GM21723 (cell line): ENCODE measurements around the gene RASGEF1C.
"Not testable (repeated sequence)": the region's sequence is repeated elsewhere in the genome, so short reads cannot be mapped to it uniquely, and the experiment has no call there.

Experiments used
- ATAC-seq: cut with Tn5 transposase; IDR thresholded peaks from one replicate; pipeline ENCODE4 v1.9.1; 2021; ENCODE audit warnings: mild to moderate bottlenecking, moderate library complexity; ENCODE audit not compliant: unreplicated experiment

The RASGEF1C gene

GRCh38 chr5:180103487-180104167 is 105.4 kb downstream of the RASGEF1C start:
- no peak for ATAC-seq

DNA sequence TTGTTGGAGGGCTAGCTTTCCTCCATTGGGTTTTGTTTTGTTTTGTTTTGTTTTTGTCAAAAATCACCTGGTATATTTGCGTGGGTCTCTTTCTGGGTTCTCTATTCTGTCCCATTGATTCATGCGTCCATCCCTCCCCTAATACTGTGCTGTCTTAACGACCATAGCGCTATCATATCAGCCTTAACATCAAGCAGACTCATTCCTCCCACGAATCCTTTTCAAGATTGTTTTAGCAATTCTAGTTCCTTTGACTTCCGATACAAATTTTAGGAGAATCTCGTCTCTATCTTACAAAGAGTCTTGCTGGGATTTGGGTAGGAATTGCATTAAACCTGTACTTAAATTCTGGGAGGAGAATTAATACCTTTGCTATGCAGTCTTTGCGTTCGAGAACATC is 106.4 kb downstream of the RASGEF1C start:
- no peak for ATAC-seq

GRCh38 chr5:180101451-180102105 is 107.4 kb downstream of the RASGEF1C start:
- ATAC-seq, result no peak

GRCh38 chr5:180100621-180101450 is 108.2 kb downstream of the RASGEF1C start:
- ATAC-seq, result no peak

DNA sequence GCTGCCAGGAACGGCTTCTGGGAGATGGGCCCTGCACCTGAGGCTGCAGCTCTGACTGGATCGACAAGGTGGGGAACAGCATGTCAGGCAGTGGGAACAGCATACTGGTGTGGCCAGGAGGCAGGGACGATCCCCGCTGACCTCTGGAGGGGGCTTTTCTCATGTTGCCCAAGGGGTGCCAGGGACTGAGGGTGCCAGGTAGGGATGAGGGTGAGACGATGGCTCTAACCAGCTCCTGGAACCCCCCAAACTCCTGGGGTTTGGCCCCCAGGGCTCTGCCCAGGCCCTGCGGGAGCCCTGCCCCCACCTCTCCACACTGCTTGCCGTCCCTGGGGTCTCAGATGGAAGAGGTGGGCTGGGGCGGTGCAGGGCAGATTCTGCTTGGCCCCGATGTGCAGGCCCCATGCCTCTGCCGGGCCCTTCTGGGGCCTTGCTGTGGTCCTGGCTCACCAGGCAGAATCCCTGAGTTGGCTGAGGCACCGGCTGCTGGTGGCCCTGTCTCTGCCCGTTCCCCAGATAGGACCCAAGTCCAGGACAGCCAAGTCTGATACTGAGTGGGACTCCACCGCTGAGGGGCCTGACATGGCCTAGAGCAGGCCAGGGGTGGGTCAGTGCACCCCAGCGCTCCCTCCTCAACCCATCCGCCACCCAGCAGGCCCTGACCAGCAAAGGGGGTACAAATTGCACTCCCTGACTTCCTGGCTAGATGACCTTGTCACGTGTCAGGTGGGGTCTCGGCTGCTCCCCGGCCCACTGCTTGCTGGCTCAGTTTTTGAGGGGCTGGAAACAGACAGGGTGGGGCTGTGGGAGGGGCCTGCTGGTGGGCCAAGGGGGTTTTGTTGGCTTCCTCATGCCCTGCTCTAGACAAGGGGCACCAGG is 109.0 kb downstream of the RASGEF1C start:
- ATAC-seq, result no peak

DNA sequence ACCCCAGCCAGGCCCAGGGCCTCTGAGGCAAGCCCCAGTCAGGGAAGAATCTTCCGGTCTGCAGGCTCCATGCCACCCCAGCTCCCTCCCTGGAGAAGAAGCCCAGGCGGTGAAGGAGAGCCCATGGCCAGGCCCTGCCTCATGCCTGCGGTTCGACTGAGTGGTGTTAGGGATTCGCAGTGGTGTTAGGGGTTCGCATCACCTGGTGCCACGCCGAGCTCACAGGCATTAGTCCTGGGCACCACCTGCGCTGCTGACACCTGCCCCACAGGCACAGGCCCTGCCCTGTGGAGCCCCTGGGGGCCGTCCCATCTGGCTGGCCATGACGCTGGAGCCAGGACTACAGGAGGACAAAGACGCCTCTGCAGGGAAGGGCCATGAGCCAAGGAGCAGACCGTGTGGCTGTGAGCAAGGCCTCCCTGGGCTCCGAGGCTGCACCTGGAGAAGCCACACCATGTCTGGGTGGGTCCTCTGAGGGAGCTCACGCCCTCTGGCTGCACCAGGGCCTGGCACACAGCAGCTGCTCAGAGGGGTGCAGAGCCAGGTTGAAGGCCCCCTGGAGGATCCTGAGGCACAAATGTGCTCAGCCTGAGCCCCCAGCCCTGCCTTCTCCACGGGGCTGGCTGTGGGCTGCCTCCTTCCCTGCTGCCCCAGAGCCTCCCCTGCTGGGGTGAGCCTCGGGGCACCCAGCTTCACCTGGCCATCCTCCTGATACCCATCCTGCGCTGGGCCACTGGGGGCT is 109.8 kb downstream of the RASGEF1C start:
- no peak for ATAC-seq

GRCh38 chr5:180098526-180098925 is 110.5 kb downstream of the RASGEF1C start:
- ATAC-seq, result no peak

DNA sequence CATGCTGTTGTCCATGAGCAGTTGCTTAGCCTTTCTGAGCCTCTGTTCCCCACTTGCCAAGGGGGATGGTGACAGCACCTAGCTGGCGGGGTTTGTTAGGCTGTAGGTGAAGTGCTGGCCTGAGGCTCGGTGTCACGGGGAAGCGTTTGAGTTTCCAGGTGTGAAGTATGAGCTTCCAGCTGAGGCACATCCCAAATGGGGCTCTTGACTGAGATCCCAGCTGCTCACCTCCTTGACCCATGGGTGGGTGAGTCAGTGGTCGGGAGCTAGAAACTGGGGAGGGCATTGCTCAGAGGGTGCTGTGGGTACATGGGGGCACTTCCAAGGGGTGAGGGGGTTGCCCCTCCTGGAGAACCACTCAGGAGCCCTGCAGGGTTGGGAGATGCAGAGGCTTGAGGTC is 111.1 kb downstream of the RASGEF1C start:
- no peak for ATAC-seq

GRCh38 chr5:180097163-180097894 is 111.7 kb downstream of the RASGEF1C start:
- ATAC-seq, result no peak

GRCh38 chr5:180096616-180097015 is 112.4 kb downstream of the RASGEF1C start:
- no peak for ATAC-seq

DNA sequence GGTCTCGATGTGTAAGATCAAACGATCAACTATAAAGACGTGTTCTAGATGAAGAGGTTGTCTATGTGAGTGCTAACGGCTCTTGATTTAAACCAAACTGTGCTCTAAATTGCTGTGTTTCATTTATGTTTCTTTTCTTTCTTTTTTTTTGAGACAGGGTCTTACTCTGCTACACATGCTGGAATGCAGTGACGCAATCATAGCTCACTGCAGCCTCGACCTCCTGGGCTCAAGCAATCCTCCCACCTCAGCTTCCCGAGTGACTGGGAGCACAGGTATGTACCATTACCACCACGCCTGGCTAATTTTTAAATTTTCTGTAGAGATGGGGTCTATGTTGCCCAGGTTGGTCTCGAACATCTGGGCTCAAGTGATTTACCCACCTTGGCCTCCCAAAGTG is 113.5 kb downstream of the RASGEF1C start:
- ATAC-seq, result no peak

DNA sequence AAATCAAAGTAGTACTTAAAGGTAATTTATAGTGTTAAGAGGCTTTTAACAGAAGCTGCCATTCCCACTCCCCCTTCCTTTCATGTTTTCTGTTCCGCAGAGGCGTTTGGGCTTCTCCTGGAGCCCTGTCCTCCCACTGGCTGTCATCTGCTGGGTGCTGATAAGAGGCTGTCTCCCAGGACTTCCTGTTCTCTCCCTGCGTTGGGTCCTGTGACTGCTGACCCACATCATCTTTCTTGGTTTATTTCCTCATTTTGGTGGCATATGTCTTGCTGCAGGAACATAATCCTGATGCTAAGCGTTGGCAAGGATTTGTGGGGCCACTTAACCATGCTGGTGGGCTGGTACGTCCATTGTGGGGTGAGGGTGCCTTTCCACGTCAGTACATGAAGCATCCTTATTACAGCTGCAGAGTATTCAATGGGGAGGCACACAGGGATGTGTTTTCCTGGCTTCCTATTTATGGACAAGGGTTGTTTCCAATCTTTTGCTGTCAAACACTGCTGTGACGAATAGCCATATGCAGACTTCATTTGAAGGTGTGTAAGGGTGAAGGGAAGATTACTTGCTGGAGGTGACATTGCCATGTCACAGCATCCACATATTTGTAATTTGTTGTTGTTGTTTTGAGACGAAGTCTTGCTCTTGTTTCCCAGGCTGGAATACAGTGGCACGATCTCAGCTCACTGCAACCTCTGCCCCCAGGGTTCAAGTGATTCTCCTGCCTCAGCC is 115.2 kb downstream of the RASGEF1C start:
- ATAC-seq, result no peak

GRCh38 chr5:180093241-180093640 is 115.8 kb downstream of the RASGEF1C start:
- no peak for ATAC-seq

DNA sequence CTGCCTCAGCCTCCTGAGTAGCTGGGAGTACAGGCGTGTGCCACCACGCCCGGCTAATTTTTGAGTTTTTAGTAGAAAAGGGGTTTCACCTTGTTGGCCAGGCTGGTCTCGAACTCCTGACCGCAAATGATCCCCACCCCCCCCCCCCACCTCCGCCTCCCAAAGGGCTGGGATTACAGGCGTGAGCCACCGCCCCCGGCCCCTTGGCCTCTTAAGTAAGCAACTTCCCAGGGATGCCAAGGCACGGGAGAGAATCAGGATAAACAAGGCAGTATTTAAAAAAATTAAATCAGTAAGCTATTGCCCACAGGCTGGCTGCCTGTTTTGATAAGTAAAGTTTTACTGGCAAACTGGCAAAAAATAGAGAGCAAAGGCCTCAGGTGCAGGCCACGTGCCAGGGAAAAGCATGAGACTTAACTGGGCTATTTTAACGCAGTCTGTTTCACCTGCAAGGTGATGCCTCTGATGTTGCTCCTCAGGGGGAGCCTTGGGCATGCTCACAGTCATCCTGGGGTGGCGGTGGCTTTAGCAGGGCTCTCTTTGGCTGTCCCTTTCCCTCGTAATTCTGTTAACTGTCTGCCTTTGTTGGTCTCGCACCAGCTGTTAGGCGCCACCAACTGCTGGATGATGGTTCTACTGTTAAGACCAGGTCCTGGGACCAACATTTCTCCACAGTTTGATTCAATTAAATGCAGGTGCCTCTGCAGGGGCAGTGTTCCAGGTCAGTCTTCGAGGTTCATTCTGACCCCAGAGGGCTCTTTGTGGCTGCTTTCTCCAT is 118.1 kb downstream of the RASGEF1C start:
- ATAC-seq, result no peak

GRCh38 chr5:180090098-180090768 is 118.8 kb downstream of the RASGEF1C start:
- peak; percentile 65 for ATAC-seq

- not testable (repeated sequence) for ATAC-seq
Observed at GRCh38 chr5:180089628-180090027, 119.4 kb downstream of the RASGEF1C start.

DNA sequence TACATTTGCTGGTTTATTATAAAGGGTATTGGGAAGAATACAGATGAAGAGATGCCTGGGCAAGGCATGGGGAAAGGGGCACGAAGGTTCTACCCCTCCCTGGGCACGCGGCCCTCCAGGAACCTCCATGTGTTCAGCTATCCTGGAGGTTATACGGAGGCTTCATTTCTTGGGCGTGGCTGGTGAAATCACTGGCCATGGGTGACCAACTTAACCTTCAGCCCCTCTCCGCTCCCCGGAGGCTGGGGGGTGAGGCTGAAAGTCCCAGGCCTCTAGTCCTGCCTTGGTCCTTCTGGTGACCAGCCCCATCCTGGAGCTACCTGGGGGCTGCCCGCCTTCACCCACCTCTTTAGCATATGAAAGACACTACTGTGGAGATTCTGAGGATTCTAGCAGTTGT is 120.5 kb downstream of the RASGEF1C start:
- no peak for ATAC-seq
